DOHH2 (cell line): Measurements from ENCODE around the gene ECHDC1.

ENCODE experiments used
- H3F3A ChIP-seq: fragments of 200-600 bp; sonication (generic), shearing (Covaris generic); 2 replicates; pipeline ENCODE4 v1.6.0; 2016; ENCODE audit warnings: antibody characterized with exemption, mild to moderate bottlenecking; ENCODE audit not compliant: control insufficient read depth, insufficient read depth
- H3K27ac ChIP-seq: fragments of 200-600 bp; sonication (generic); 2 replicates; pipeline ENCODE4 v1.5.1; 2014; ENCODE audit warnings: low read depth, mild to moderate bottlenecking, low read length, moderate library complexity
- H3K27me3 ChIP-seq: fragments of 200-600 bp; sonication (generic); 2 replicates; pipeline ENCODE4 v1.6.1; 2014; ENCODE audit warnings: mild to moderate bottlenecking, low read length, mixed read lengths; ENCODE audit not compliant: control insufficient read depth
- H3K36me3 ChIP-seq: fragments of 200-600 bp; sonication (generic); 2 replicates; pipeline ENCODE4 v1.6.1; 2014; ENCODE audit warnings: mild to moderate bottlenecking, low read length, moderate library complexity, mixed read lengths; ENCODE audit not compliant: control insufficient read depth
- H3K4me1 ChIP-seq: fragments of 200-600 bp; sonication (generic); 2 replicates; pipeline ENCODE4 v1.6.1; 2014; ENCODE audit warnings: mild to moderate bottlenecking, low read length, mixed read lengths; ENCODE audit not compliant: control insufficient read depth
- H3K4me2 ChIP-seq: fragments of 200-600 bp; sonication (generic); 2 replicates; pipeline ENCODE4 v1.6.0; 2014; ENCODE audit warnings: mild to moderate bottlenecking, low read length, moderate library complexity
- H3K4me3 ChIP-seq: fragments of 200-600 bp; sonication (generic); 2 replicates; pipeline ENCODE4 v1.5.1; 2014; ENCODE audit warnings: mild to moderate bottlenecking, low read length, mixed read lengths
- H3K79me2 ChIP-seq: fragments of 200-600 bp; sonication (generic); 2 replicates; pipeline ENCODE4 v1.6.1; 2014; ENCODE audit warnings: mild to moderate bottlenecking, low read length, mixed read lengths; ENCODE audit not compliant: control insufficient read depth
- H3K9me2 ChIP-seq: fragments of 200-600 bp; sonication (generic); replicated peaks from 2 replicates; pipeline ENCODE4 v1.6.1; 2014; ENCODE audit warnings: mild to moderate bottlenecking, low read length, mixed read lengths; ENCODE audit not compliant: control insufficient read depth
- H3K9me3 ChIP-seq: fragments of 200-600 bp; sonication (generic); 2 replicates; pipeline ENCODE4 v1.6.1; 2014; ENCODE audit warnings: antibody characterized with exemption, low read length, mixed read lengths; ENCODE audit not compliant: control insufficient read depth, insufficient read depth
- H4K20me1 ChIP-seq: fragments of 200-600 bp; sonication (generic); 2 replicates; pipeline ENCODE4 v1.6.0; 2014; ENCODE audit warnings: low read depth, mild to moderate bottlenecking, antibody characterized with exemption, low read length, moderate library complexity; ENCODE audit not compliant: control insufficient read depth, insufficient read depth
- CTCF ChIP-seq: fragments of 200-600 bp; sonication (generic); IDR thresholded peaks from one replicate; pipeline ENCODE4 v1.5.1; 2014; ENCODE audit warnings: antibody characterized with exemption, mild to moderate bottlenecking, low read depth, low read length; ENCODE audit not compliant: poor library complexity, severe bottlenecking
- EZH2phosphoT487 ChIP-seq: fragments of 200-600 bp; sonication (generic); IDR thresholded peaks from 2 replicates; pipeline ENCODE4 v1.6.1; 2017; ENCODE audit warnings: borderline replicate concordance, mild to moderate bottlenecking, antibody characterized with exemption, low read length, moderate library complexity, mixed read lengths

ECHDC1 gene

GRCh38 chr6:127366282-127367022, 23.0 kb upstream of the ECHDC1 start:
- no peaks in the 10 kb centered on the region for H3K79me2 ChIP-seq
- TF ChIP-seq CTCF = no peak
- no peak for TF ChIP-seq EZH2phosphoT487
- no peaks in the 10 kb centered on the region for H3K36me3 ChIP-seq
- H3K27me3 ChIP-seq = no peaks in the 10 kb centered on the region
- no peaks in the 10 kb centered on the region for H3K9me3 ChIP-seq
- no peak overlapping the region for H3K27ac ChIP-seq
- no peaks in the 10 kb centered on the region for H3F3A ChIP-seq
- H3K4me3 ChIP-seq = no peak overlapping the region
- no peaks in the 10 kb centered on the region for H3K9me2 ChIP-seq
- no peaks in the 10 kb centered on the region for H4K20me1 ChIP-seq
- no peak overlapping the region for H3K4me2 ChIP-seq
- no peaks in the 10 kb centered on the region for H3K4me1 ChIP-seq

- Histone ChIP-seq H3K79me2 (no peaks in the 10 kb centered on the region), H3K27ac (no peak overlapping the region), H4K20me1 (no peaks in the 10 kb centered on the region), H3K9me2 (no peaks in the 10 kb centered on the region), H3K9me3 (no peaks in the 10 kb centered on the region), H3K4me1 (no peaks in the 10 kb centered on the region), H3K4me2 (no peak overlapping the region), H3K36me3 (no peaks in the 10 kb centered on the region), H3K27me3 (no peaks in the 10 kb centered on the region), H3K4me3 (no peak overlapping the region), H3F3A (no peaks in the 10 kb centered on the region)
- TF ChIP-seq EZH2phosphoT487 (no peak), CTCF (no peak)
Observed at GRCh38 chr6:127365874-127366273, 22.5 kb upstream of the ECHDC1 start.

DNA sequence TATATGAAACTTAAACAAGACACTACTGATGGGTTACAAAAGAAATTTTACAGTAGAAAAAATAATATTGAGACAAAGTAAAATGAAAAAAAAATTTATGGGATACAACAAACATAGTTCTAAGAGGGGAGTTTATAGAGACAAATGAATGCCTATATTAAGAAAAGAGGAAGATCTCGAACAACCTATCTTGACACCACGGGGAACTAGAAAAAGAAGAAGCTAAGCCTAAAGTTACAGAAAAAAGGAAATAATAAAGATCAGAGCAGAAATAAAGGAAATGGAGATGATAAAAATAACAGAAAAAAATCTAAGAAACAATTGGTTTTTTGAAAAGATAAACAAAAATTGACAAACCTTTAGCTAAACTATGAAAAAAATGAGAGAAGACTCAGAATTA, 9.1 kb upstream of the ECHDC1 start:
- TF ChIP-seq EZH2phosphoT487 (no peak), CTCF (no peak)
- Histone ChIP-seq H3K36me3 (no peaks in the 10 kb centered on the region), H3K9me2 (no peaks in the 10 kb centered on the region), H3K4me3 (no peak overlapping the region), H3K9me3 (peaks cover 6% of the 10 kb centered on the region; the same call in 1 of the 2 replicates), H3K27ac (no peak overlapping the region), H3K27me3 (no peaks in the 10 kb centered on the region), H3F3A (peaks cover 2% of the 10 kb centered on the region; the same call in 1 of the 2 replicates), H3K4me1 (peaks cover 11% of the 10 kb centered on the region), H3K4me2 (peak overlapping the region; percentile 26), H3K79me2 (no peaks in the 10 kb centered on the region; the same call in 1 of the 2 replicates), H4K20me1 (no peaks in the 10 kb centered on the region)
